GM12864 (cell line): ENCODE results near the gene KCND1.

Source experiments
- DNase-seq: peaks from one replicate; pipeline ENCODE4 v3.0.0-alpha.2; 2011; ENCODE audit warnings: low read depth
- H3K4me3 ChIP-seq: 2 replicates; pipeline ENCODE4 v1.5.1; 2011; ENCODE audit warnings: mild to moderate bottlenecking, low read depth, low read length, control low read depth
- TF ChIP-seq, protein P1 (sequence below): IDR thresholded peaks from 2 replicates; pipeline ENCODE4 v1.5.1; 2011; ENCODE audit warnings: low read depth, mild to moderate bottlenecking, moderate library complexity, low read length, control low read depth, inconsistent platforms; ENCODE audit errors: missing control alignments

Gene KCND1

GRCh38 chrX:48933757-48934156 lies 37.9 kb downstream of the KCND1 start:
- no peak for DNase-seq
- TF ChIP-seq, protein P1, sequence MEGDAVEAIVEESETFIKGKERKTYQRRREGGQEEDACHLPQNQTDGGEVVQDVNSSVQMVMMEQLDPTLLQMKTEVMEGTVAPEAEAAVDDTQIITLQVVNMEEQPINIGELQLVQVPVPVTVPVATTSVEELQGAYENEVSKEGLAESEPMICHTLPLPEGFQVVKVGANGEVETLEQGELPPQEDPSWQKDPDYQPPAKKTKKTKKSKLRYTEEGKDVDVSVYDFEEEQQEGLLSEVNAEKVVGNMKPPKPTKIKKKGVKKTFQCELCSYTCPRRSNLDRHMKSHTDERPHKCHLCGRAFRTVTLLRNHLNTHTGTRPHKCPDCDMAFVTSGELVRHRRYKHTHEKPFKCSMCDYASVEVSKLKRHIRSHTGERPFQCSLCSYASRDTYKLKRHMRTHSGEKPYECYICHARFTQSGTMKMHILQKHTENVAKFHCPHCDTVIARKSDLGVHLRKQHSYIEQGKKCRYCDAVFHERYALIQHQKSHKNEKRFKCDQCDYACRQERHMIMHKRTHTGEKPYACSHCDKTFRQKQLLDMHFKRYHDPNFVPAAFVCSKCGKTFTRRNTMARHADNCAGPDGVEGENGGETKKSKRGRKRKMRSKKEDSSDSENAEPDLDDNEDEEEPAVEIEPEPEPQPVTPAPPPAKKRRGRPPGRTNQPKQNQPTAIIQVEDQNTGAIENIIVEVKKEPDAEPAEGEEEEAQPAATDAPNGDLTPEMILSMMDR: no peak
- no peak overlapping the region for H3K4me3 ChIP-seq

DNA sequence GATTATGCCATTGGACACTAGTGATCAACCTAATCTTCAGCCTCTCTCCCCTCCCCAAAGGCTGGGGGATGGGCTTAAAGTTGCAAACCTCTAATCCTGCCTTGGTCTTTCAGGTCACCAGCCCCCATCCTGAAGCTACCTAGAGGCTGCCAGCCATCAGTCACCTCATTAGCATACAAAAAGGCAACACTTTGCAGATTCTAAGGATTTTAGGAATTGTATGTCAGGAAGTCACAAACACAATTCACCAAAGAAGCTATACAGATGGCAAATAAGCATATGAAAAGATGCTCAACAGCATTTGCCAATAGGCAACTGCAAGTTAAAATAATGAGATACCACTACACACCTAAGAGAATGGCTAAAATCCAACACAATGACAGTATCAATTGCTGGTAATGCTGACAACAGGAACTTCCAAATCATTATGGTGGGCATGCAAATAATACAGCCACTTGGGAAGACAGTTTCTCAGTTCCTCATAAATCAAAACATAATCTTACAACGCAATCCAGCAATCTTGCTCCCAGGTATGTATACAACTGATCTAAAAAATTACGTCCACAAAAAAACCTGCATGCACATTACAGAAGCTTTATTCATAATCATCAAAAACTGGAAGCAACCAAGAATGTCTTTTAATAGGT lies 43.8 kb downstream of the KCND1 start:
- TF ChIP-seq, protein P1: no peak
- no peak for DNase-seq

GRCh38 chrX:48927123-48927522 lies 44.5 kb downstream of the KCND1 start:
- TF ChIP-seq, protein P1: no peak
- no peak for DNase-seq
- H3K4me3 ChIP-seq: no peak overlapping the region

More for the DNA sequence above, 43.8 kb downstream of the KCND1 start:
- no peak overlapping the region for H3K4me3 ChIP-seq

DNA sequence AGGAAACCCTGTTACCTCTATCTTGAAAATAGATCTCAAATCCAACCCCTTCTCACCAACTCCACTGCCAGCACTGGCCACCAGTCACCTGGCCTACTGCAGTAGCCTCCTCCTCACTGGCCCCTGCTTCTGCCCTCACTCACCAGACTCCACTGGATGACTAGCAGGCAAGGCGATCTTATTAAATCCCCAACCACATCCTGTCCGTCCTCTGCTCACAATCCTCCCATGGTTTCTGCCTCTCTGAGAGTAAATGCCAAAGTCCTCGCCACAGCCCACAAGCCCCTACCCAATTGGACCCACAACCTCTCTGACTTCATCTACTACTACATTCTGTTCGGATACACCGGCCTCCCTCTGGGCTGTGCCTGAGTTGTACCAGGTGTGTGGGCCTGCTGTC lies 47.4 kb downstream of the KCND1 start:
- no peak for DNase-seq
- H3K4me3 ChIP-seq: no peak overlapping the region
- TF ChIP-seq, protein P1: no peak

DNA sequence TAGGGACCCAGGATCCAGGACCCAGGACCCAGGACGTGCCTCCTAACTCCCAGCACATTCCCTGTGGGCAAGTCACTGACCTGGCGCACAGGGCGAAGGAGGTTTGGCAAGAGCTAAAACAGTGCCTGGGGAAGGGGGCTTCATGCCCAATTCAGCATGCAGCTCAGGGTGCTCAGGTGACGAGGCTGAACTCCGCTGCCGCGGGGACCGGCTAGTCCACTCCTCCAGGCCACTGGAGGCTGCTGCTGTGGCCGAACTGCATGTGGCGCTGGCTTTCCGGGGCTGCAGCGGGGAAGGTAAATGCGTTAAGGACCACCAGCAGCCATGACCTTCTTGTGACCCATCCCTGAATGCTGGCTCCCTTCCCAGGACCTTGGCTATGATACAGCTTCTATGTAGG lies 47.9 kb downstream of the KCND1 start:
- DNase-seq: no peak
- TF ChIP-seq, protein P1: no peak
- no peak overlapping the region for H3K4me3 ChIP-seq

GRCh38 chrX:48920718-48921104 lies 50.9 kb downstream of the KCND1 start:
- DNase-seq: no peak
- TF ChIP-seq, protein P1: no peak
- H3K4me3 ChIP-seq: no peak overlapping the region
